Heart left ventricle (tissue), 16 donors: ENCODE data around the gene CSTF3. TPM values are rescaled to one million over a fixed set of nuclear protein-coding genes. Genes with fewer than 3 reads are reported as not detected.

ENCODE experiments used
- ATAC-seq, 4 donors: fragments of 200-7000 bp; cut with Tn5 transposase; one replicate each; pipeline ENCODE4 v1.9.1; 2020 to 2022; ENCODE audit warnings: moderate library complexity in 4 of 4, mild to moderate bottlenecking in 3 of 4, moderate number of reproducible peaks in 1 of 4
- DNase-seq, 5 donors: peaks; one replicate each; pipeline ENCODE4 v3.0.0-alpha.2; 2020
- H3K27ac ChIP-seq, 12 donors: fragments of 200-600 bp; sonication (generic) in 4 of 12; one replicate each; pipeline versions ENCODE4 v1.5.0 to v1.8.0; 2016 to 2022; ENCODE audit warnings: mild to moderate bottlenecking in 2 of 12
- H3K27me3 ChIP-seq, 9 donors: fragments of 200-600 bp; sonication (generic) in 2 of 9; one replicate each; pipeline versions ENCODE4 v1.5.1 to v1.8.0; 2016 to 2022; ENCODE audit warnings: mild to moderate bottlenecking in 3 of 9
- H3K36me3 ChIP-seq, 9 donors: fragments of 200-600 bp; sonication (generic) in 2 of 9; one replicate each; pipeline versions ENCODE4 v1.5.0 to v1.8.0; 2018 to 2022; ENCODE audit warnings: mild to moderate bottlenecking in 2 of 9
- H3K4me1 ChIP-seq, 12 donors: fragments of 200-600 bp; sonication (generic) in 4 of 12; one replicate each; pipeline versions ENCODE4 v1.5.0 to v1.8.0; 2016 to 2022; ENCODE audit warnings: mild to moderate bottlenecking in 3 of 12
- H3K4me3 ChIP-seq, 12 donors: fragments of 200-600 bp; sonication (generic) in 4 of 12; one replicate each; pipeline versions ENCODE4 v1.5.0 to v1.8.0; 2017 to 2022; ENCODE audit warnings: mild to moderate bottlenecking in 9 of 12, moderate library complexity in 4 of 12
- H3K9me3 ChIP-seq, 12 donors: fragments of 200-600 bp; sonication (generic) in 4 of 12; one replicate each; pipeline versions ENCODE4 v1.5.0 to v1.8.0; 2016 to 2022; ENCODE audit warnings: mild to moderate bottlenecking in 1 of 12
- CTCF ChIP-seq, 12 donors: fragments of 200-600 bp; sonication (generic) in 4 of 12; IDR thresholded peaks; one replicate each; pipeline versions ENCODE4 v1.5.0 to v1.8.0; 2018 to 2022; ENCODE audit warnings: antibody characterized with exemption in 12 of 12, mild to moderate bottlenecking in 5 of 12
- POLR2A ChIP-seq, 2 donors: fragments of 450-650 bp; IDR thresholded peaks; one replicate each; pipeline ENCODE4 v1.6.1; 2017; ENCODE audit warnings: antibody characterized with exemption in 2 of 2, mild to moderate bottlenecking in 2 of 2, moderate library complexity in 2 of 2
- WGBS, 4 donors: extraction: QIAGEN DNeasy Blood & Tissue Kit in 2 of 4; methylation state at CpG; one replicate each; pipeline versions ENCODE4 v1.1.5 to v1.1.7; 2013 to 2018; 5-methylcytosine and 5-hydroxymethylcytosine counted together
- intact Hi-C, 10 donors: fragments of 100-400 bp; cut with DNase I; formaldehyde crosslinking; loops; one replicate each; pipeline versions ENCODE4 v1.11.1 to v1.14.2; 2022
- polyA plus RNA-seq, 2 donors: library from polyadenylated mRNA; stranded (reverse); fragments of 200-250 nt; gene quantifications; one replicate each; pipeline ENCODE4 v1.2.3, GENCODE V29; 2013
- total RNA-seq, 9 donors: library from RNA; depleted of rRNA in 2 of 9; stranded (reverse); fragments of >200 nt in 2 of 9; fragmentation: NEBNext Ultra II Directional in 3 of 9; extraction: Animal tissue kit (Norgen Biotek cat#: 25700) in 3 of 9; gene quantifications; one replicate each; pipeline versions ENCODE4 v1.1.0 to v1.2.4, GENCODE V29; 2016 to 2023
- donor health status: ischemic (EF 13 %, LVEDD 7.1; RV severe dilation, severe dysfunction).
- donor health status: healthy with polysubstance abuse.
- donor health status: DM: no; HTN: yes; CAD: no.
- donor health status: DM: no; HTN: no; CAD: no.
- donor health status: ischemic (EF 25% LVEDD 6.9; RV normal size, moderate dysfunction).
- donor health status: ischemic (EF 25% LVEDD 5.7; RV mildly dilated, moderate dysfunction).
- donor health status: healthy.
- donor health status: DM: yes; HTN: yes; CAD: no.
- donor health status: ischemic (EF 35%, LVEDD 5.7; RV mildly dilated, moderate dysfunction).
- donor health status: nonischemic (EF 11% LVEDD 7.7; RV severe dilation, severe dysfunction).
- donor health status: DM: yes; HTN: yes; CAD: no.
- donor health status: PGD.
- donor health status: ischemic (EF 29% LVEDD 5.4; RV normal size, mild dysfunction).
- donor health status: nonischemic (EF 23%, LVEDD 6.1; RV moderate dilation, normal function).

Gene CSTF3
- total and polyA plus RNA-seq, 11 donors = 5.9 to 23.6 (median 13.2) TPM

DNA sequence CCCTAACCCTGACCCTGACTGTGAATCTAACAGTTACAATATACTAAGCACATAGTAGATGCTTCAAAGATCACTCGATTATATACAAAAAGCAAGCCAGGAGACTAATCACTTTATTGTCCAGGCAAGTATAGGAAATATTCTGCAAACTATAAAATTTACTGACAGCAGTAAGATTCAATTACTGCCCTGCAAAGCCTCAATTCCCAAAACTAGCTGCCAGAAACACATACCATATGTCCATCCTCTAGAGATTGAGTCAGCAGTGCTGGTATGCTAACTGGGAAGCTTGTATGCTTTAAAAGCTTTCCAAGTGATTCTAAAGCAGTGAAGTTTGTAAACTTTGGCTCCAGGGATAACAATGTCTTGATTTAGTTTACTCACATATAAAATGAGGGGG is 26.1 kb downstream of the CSTF3 start:
- intact Hi-C loops = no loop called here
- TF ChIP-seq POLR2A (IDR thresholded peaks at IDR 0.05) (no peak), CTCF (IDR thresholded peaks at IDR 0.05) (no peak)
- H3K4me3 ChIP-seq = no peak overlapping the region

GRCh38 chr11:33134276-33134675 is 27.0 kb downstream of the CSTF3 start:
- Histone ChIP-seq H3K4me3 (no peak overlapping the region), H3K9me3 (no peaks in the 10 kb centered on the region), H3K27ac (peak overlapping the region in 1 of 12 donors; percentile 61), H3K36me3 (peaks cover 0 to 28% (median 10%) of the 10 kb centered on the region in 9 donors), H3K27me3 (no peaks in the 10 kb centered on the region), H3K4me1 (peaks cover 0 to 25% (median 0%) of the 10 kb centered on the region in 12 donors)
- ATAC-seq (no peak), DNase-seq (no peak)
- 80 to 86% (median 82%) methylated on average over 3 of the region's 3 CpGs for WGBS, 4 donors
- intact Hi-C loops = no loop called here
- TF ChIP-seq CTCF (IDR thresholded peaks at IDR 0.05) (no peak), POLR2A (IDR thresholded peaks at IDR 0.05) (no peak)

More for the DNA sequence above, 26.1 kb downstream of the CSTF3 start:
- ATAC-seq = no peak
- peaks cover 0 to 37% (median 19%) of the 10 kb centered on the region in 9 donors for H3K36me3 ChIP-seq
- peak overlapping the region in 1 of 12 donors; percentile 61 for H3K27ac ChIP-seq
- 68 to 85% (median 79%) methylated on average over 1 of the region's 1 CpG for WGBS, 4 donors
- H3K9me3 ChIP-seq = no peaks in the 10 kb centered on the region
- no peak for DNase-seq
- no peaks in the 10 kb centered on the region for H3K27me3 ChIP-seq
- peaks cover 0 to 25% (median 0%) of the 10 kb centered on the region in 12 donors for H3K4me1 ChIP-seq

- Histone ChIP-seq H3K36me3 (peaks cover 0 to 25% (median 5%) of the 10 kb centered on the region in 9 donors), H3K27me3 (no peaks in the 10 kb centered on the region), H3K4me1 (peaks cover 0 to 26% (median 0%) of the 10 kb centered on the region in 12 donors), H3K27ac (peak overlapping the region in 1 of 12 donors; percentile 61), H3K9me3 (no peaks in the 10 kb centered on the region), H3K4me3 (no peak overlapping the region)
- no peak for ATAC-seq
- intact Hi-C loops = no loop called here
- 88 to 92% (median 91%) methylated on average over 3 of the region's 3 CpGs for WGBS, 4 donors
- TF ChIP-seq POLR2A (IDR thresholded peaks at IDR 0.05) (no peak), CTCF (IDR thresholded peaks at IDR 0.05) (no peak)
- DNase-seq = no peak
Measured at GRCh38 chr11:33133761-33134160, 27.5 kb downstream of the CSTF3 start.

DNA sequence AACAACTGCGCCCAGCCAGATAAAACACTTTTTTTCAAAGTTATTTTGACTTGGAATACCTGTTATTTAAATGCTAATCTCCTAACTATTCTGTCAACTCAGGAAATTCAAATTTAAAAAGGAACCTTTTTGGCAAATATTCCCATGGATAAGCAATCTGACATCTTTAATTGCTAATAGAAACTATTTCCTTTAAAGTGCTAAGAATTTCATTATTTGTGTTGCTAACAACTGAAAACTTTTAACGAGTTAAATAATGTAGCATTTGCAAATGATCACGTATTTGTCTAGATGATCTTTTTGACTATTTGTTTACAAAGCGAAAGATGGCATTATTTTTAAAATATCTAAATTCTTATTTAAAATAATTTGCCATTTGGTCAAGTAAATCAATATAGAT is 28.8 kb downstream of the CSTF3 start:
- H3K9me3 ChIP-seq = no peaks in the 10 kb centered on the region
- H3K27ac ChIP-seq = no peak overlapping the region
- H3K27me3 ChIP-seq = no peaks in the 10 kb centered on the region
- peaks cover 0 to 30% (median 0%) of the 10 kb centered on the region in 12 donors for H3K4me1 ChIP-seq
- no peak overlapping the region for H3K4me3 ChIP-seq
- WGBS, 4 donors = 67 to 79% (median 78%) methylated on average over 4 of the region's 4 CpGs
- TF ChIP-seq POLR2A (IDR thresholded peaks at IDR 0.05) = no peak
- no peak for TF ChIP-seq CTCF (IDR thresholded peaks at IDR 0.05)
- intact Hi-C loops = no loop called here
- no peak for DNase-seq
- H3K36me3 ChIP-seq = peaks cover 0 to 19% (median 0%) of the 10 kb centered on the region in 9 donors
- no peak for ATAC-seq
